GM21786 (cell line): ENCODE results near the gene TNFAIP3.
"Not testable (repeated sequence)": the region's sequence is repeated elsewhere in the genome, so short reads cannot be mapped to it uniquely, and the experiment has no call there.

Experiments
- ATAC-seq: cut with Tn5 transposase; IDR thresholded peaks from one replicate; pipeline ENCODE4 v1.9.1; 2021; ENCODE audit not compliant: unreplicated experiment

TNFAIP3 gene

GRCh38 chr6:137844327-137844726 is 22.7 kb upstream of the TNFAIP3 start:
- not testable (repeated sequence) for ATAC-seq

GRCh38 chr6:137844773-137845172 is 22.3 kb upstream of the TNFAIP3 start:
- ATAC-seq, result not testable (repeated sequence)

- no peak for ATAC-seq
Measured at GRCh38 chr6:137845460-137845859, 21.6 kb upstream of the TNFAIP3 start.

- no peak for ATAC-seq
Measured at GRCh38 chr6:137846274-137846673, 20.8 kb upstream of the TNFAIP3 start.

GRCh38 chr6:137846772-137847313 is 20.2 kb upstream of the TNFAIP3 start:
- ATAC-seq, result peak; percentile 56

GRCh38 chr6:137847748-137848147 is 19.3 kb upstream of the TNFAIP3 start:
- ATAC-seq, result no peak

- no peak for ATAC-seq
Measured at GRCh38 chr6:137848672-137849071, 18.4 kb upstream of the TNFAIP3 start.

- ATAC-seq, result no peak
Measured at GRCh38 chr6:137849181-137849980, 17.7 kb upstream of the TNFAIP3 start.

- ATAC-seq, result no peak
Measured at GRCh38 chr6:137849981-137850714, 16.9 kb upstream of the TNFAIP3 start.

GRCh38 chr6:137850816-137851602 is 16.1 kb upstream of the TNFAIP3 start:
- no peak for ATAC-seq

- no peak for ATAC-seq
Measured at GRCh38 chr6:137851669-137852068, 15.4 kb upstream of the TNFAIP3 start.

GRCh38 chr6:137852346-137852745 is 14.7 kb upstream of the TNFAIP3 start:
- no peak for ATAC-seq

GRCh38 chr6:137852811-137853210 is 14.2 kb upstream of the TNFAIP3 start:
- no peak for ATAC-seq

- ATAC-seq, result no peak
Measured at GRCh38 chr6:137853569-137854213, 13.4 kb upstream of the TNFAIP3 start.

- no peak for ATAC-seq
Measured at GRCh38 chr6:137856138-137856898, 10.7 kb upstream of the TNFAIP3 start.

- no peak for ATAC-seq
Measured at GRCh38 chr6:137859025-137859424, 8.0 kb upstream of the TNFAIP3 start.

- ATAC-seq, result no peak
Measured at GRCh38 chr6:137860394-137861005, 6.6 kb upstream of the TNFAIP3 start.

- ATAC-seq, result no peak
Measured at GRCh38 chr6:137861550-137862337, 5.3 kb upstream of the TNFAIP3 start.
